Measurements from ENCODE around the gene SEC22C. TPM values are rescaled to one million over a fixed set of nuclear protein-coding genes. Genes with fewer than 3 reads are reported as not detected.

Gene SEC22C
- total RNA-seq, 2 donors from 2014 or later: 78.0 to 120 TPM

GRCh38 chr3:42608581-42608980 is 26.8 kb upstream of the SEC22C start:
- intact Hi-C loops (cut with DNase I): loop anchor here (5.0 kb wide), 1 partner anchor 139 kb away; no protein-coding TSS in a partner anchor
- Histone ChIP-seq H3K4me3 (no peak overlapping the region), H3K9me3 (no peaks in the 10 kb centered on the region), H3K27me3 (replicated peaks; ENCODE audit: insufficient read depth) (no peaks in the 10 kb centered on the region), H3K27ac (no peak overlapping the region), H3K36me3 (no peaks in the 10 kb centered on the region), H3K4me1 (replicated peaks) (no peaks in the 10 kb centered on the region)
- DNase-seq (ENCODE audit: low spot score): no peak
- WGBS: 18% methylated on average over 5 of the region's 5 CpGs
- TF ChIP-seq CTCF (IDR thresholded peaks at IDR 0.05): no peak
- no peak for TF ChIP-seq POLR2AphosphoS5 (IDR thresholded peaks at IDR 0.05)
- no peak for TF ChIP-seq POLR2A (IDR thresholded peaks at IDR 0.05)

- Histone ChIP-seq H3K27ac (no peak overlapping the region), H3K9me3 (no peaks in the 10 kb centered on the region), H3K27me3 (replicated peaks; ENCODE audit: insufficient read depth) (no peaks in the 10 kb centered on the region), H3K4me1 (replicated peaks) (peaks cover 4% of the 10 kb centered on the region), H3K4me3 (no peak overlapping the region), H3K36me3 (no peaks in the 10 kb centered on the region)
- TF ChIP-seq POLR2AphosphoS5 (IDR thresholded peaks at IDR 0.05) (no peak), CTCF (IDR thresholded peaks at IDR 0.05) (no peak)
- DNase-seq (ENCODE audit: low spot score): no peak
- 50% methylated on average over 5 of the region's 5 CpGs for WGBS
- intact Hi-C loops (cut with DNase I): loop anchor here (5.0 kb wide), 1 partner anchor 142 kb away; no protein-coding TSS in a partner anchor
Measured at GRCh38 chr3:42605546-42606173, 23.9 kb upstream of the SEC22C start.

DNA sequence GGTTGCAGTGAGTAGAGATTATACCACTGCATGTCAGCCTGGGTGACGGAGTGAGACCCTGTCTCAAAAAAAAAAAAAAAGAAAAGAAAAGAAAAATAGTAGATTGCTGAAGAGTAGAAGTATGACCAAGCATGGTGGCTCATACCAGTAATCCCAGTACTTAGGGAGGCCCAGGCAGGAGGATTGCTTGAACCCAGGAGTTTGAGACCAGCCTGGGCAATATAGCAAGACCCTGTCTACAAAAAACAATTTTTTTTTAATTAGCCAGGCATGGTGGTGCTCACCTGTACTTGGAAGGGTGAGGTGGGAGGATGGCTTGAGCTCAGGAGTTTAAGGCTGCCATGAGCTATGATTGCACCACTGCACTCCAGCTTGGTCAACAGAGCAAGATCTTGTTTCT is 21.2 kb upstream of the SEC22C start:
- no peaks in the 10 kb centered on the region for H3K9me3 ChIP-seq
- TF ChIP-seq POLR2A (IDR thresholded peaks at IDR 0.05) (no peak), CTCF (IDR thresholded peaks at IDR 0.05) (no peak), POLR2AphosphoS5 (IDR thresholded peaks at IDR 0.05) (no peak)
- H3K36me3 ChIP-seq: no peaks in the 10 kb centered on the region
- intact Hi-C loops (cut with DNase I): no loop called here
- no peak overlapping the region for H3K27ac ChIP-seq
- no peak for DNase-seq (ENCODE audit: low spot score)
- WGBS: 100% methylated on average over 1 of the region's 1 CpG
- peaks cover 4% of the 10 kb centered on the region for H3K4me1 ChIP-seq (replicated peaks)
- H3K27me3 ChIP-seq (replicated peaks; ENCODE audit: insufficient read depth): no peaks in the 10 kb centered on the region
- no peak overlapping the region for H3K4me3 ChIP-seq

GRCh38 chr3:42601896-42602581 is 20.3 kb upstream of the SEC22C start:
- intact Hi-C loops (cut with DNase I): loop anchor here (2.0 kb wide), 1 partner anchor 51 kb away; the partner anchor contains the start of gene ZBTB47
- no peak for TF ChIP-seq POLR2A (IDR thresholded peaks at IDR 0.05)
- peak in 2 of 4 experiments; percentile 8 to 27 for TF ChIP-seq CTCF (IDR thresholded peaks at IDR 0.05)
- no peak for DNase-seq (ENCODE audit: low spot score)
- Histone ChIP-seq H3K36me3 (no peaks in the 10 kb centered on the region), H3K27me3 (replicated peaks; ENCODE audit: insufficient read depth) (no peaks in the 10 kb centered on the region), H3K4me1 (replicated peaks) (peaks cover 4% of the 10 kb centered on the region), H3K9me3 (no peaks in the 10 kb centered on the region), H3K27ac (peak overlapping the region; percentile 92 to 96), H3K4me3 (peak overlapping the region; percentile 75 to 77)
- 38% methylated on average over 9 of the region's 9 CpGs for WGBS

Data from prostate gland (tissue), 2 donors.